Measurements from ENCODE around the gene NEK2.

- TF ChIP-seq CTCF (conservative IDR thresholded peaks at IDR 0.05; ENCODE audit: low read depth, low read length) (no peak), EZH2 (IDR thresholded peaks at IDR 0.05; ENCODE audit: low read length, unreplicated experiment) (no peak)
Observed at GRCh38 chr1:211630236-211631081, 45.0 kb downstream of the NEK2 start.

Data from PC-3 (cell line).